GM18508 (cell line): Measurements from ENCODE around the gene SERTAD3.
"Not testable (repeated sequence)": the region's sequence is repeated elsewhere in the genome, so short reads cannot be mapped to it uniquely, and the experiment has no call there.

Experiments
- ATAC-seq: cut with Tn5 transposase; IDR thresholded peaks from one replicate; pipeline ENCODE4 v1.9.1; 2021; ENCODE audit warnings: moderate number of reproducible peaks; ENCODE audit not compliant: insufficient read depth, unreplicated experiment

The SERTAD3 gene

DNA sequence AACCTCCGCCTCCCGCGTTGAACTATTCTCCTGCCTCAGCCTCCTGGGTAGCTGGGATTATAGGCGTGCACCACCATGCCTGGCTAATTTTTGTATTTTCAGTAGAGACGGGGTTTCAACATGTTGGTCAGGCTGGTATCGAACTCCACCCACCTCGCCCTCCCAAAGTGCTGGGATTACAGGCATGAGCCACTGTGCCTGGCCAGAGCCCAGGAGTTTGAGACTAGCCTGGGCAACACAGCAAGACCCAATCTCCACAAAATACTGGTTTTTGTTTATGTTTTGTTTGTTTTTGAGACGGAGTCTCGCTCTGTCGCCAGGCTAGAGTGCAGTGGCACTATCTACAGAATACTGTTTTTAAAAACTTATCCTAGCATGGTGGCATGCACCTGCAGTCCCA lies 13.9 kb downstream of the SERTAD3 start:
- not testable (repeated sequence) for ATAC-seq

DNA sequence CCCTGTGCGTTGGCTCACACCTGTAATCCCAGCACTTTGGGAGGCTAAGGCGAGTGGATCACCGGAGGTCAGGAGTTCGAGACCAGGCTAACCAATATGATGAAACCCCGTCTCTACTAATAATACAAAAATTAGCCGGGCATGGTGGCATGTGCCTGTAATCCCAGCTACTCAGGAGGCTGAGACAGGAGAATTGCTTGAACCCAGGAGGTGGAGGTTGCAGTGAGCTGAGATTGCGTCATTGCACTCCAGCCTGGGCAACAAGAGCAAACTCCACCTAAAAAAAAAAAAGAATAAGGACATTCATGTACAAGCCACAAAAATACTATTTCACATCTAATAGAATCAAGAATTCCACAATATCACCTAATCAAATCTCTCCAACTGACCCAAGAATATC lies 15.9 kb downstream of the SERTAD3 start:
- ATAC-seq, result not testable (repeated sequence)

DNA sequence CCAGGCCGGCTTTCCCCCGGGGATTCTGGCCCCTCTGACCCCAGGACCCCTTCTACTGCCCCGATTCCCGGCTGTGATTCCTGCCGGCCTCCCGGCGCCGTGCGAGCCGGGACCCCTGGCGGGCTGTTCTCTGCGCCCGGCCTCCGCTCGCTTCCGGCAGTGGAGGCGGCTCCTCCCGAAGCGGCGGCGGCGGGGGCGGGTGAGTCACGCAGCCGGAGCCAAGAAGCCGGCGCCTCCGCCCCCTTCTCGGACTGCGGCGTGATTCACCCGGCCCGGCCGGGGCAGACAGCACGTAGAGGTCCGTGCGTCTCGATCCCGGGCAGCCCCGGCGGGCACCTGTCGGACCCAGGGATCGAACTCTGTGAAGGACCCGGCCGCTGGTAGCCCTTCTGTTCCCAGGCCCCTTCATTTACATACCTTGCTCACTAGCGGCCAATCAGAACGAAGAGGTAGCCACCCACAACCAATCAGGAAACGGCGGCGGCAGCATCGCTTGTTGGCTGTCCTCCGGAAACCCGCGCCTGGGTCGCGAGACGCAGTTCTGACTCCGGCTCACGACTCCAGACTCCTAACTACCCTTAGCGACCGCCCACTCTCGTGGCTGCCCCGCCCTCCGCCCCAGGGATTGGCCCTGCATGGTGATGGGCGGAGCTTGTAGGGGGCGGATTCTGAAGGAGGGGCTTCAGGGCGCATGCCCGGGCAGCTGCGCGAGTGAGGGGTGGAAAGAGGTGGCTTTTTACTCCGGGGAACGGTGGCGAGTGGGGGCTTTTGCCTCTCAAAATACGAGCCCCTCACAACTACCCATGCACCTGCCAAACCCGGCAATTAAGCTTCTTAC lies 18.5 kb downstream of the SERTAD3 start, which contains the start of gene SERTAD1:
SERTAD1 (minus strand) TSS at position 543 of the 838 bp plus-strand sequence. CDS start 2,446 bp downstream, outside the sequence.
- peak; percentile 67 for ATAC-seq

DNA sequence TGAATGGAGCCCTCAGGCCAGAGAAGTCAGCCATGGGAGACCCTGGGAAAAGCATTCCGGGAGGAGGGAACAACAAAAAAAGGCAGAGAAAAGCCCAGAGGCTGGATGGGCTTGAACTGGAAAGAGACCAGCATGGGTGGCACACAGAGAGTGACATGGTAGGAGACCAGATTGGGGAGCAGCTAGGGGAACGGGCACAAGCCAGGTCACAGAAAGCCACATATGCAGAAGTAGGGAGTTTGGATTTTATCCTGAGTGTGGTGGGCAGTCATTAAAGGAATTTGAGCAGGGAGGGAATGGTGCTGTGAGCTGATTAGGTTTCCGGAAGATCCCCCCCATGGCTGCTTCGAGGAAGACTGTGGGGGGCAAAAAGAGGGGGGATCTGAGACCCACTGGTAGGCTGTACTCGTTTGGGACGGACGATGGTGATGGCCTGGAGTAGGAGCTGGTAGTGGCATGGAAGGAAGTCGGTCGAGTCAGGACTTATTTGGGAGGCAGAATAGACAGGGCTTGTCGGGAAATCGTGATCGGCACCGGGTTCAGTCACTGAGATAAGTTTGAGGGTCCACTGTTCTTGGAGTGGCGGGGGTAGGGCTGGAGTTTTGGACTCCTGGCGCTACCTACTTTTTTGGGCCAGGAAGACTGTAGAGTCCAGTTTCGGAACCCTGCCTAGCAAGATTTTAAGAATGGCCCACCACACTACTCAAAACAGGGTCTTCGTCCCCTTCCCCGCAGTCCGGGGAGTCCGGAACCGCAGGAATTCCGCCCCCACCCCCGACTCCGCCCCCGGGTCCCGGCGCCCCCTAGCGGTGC lies 19.3 kb downstream of the SERTAD3 start:
- no peak for ATAC-seq

DNA sequence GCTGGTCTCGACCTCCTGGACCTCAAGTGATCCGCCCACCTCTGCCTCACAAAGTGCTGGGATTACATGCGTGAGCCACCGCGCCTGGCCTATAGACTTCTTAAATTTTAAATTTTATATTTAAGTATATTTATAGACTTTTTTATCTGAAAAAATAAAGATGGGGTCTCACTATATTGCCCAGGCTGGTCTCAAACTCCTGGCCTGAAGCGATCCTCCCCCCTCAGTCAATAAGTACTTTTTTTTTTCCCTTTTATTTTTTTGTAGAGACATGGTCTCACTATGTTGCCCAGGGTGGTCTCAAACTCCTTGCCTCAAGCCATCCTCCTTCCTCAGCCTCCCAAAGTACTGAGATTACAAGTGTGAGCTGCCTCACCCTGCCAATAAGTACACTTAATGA lies 20.2 kb downstream of the SERTAD3 start:
- ATAC-seq, result no peak

DNA sequence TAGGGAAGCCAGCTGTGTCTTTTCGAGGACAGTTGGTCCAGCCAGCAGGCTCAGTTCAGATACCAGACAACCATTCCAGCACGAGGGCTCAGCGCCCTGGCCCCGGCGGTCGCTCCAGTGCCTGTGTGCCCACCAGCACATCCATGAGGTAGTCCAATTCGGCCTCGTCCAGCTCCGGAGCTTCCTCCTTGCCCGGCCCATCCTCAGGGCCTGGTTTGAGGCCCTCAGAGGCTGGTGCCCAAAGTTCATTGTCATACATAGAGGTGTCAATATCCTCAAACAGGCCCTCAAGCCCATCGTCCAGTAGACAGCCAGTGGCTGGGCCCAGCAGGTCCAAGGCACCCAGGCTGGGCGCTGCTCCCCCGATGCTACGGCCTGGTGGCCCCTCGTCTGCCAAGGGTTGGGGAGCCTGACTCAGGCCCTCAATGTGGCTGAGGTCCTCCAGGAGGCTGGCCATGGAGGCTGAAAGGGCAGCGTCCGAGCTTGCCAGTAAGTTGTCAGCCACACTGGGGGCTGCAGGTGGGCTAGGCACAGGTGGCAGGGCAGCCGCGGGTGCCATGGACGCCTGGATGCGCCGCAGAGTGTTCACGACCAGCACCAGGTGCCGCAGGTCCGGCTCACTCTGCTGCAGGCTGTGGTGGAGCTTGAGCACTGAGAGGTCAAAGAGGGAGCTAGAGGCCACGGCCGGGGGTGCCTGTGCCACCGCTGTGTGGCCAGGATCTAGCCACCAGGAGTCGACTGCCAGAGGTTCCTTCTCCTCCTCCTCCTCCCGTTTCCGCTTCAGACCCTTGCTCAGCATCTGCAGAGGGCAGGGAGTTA lies 21.2 kb downstream of the SERTAD3 start:
- no peak for ATAC-seq

DNA sequence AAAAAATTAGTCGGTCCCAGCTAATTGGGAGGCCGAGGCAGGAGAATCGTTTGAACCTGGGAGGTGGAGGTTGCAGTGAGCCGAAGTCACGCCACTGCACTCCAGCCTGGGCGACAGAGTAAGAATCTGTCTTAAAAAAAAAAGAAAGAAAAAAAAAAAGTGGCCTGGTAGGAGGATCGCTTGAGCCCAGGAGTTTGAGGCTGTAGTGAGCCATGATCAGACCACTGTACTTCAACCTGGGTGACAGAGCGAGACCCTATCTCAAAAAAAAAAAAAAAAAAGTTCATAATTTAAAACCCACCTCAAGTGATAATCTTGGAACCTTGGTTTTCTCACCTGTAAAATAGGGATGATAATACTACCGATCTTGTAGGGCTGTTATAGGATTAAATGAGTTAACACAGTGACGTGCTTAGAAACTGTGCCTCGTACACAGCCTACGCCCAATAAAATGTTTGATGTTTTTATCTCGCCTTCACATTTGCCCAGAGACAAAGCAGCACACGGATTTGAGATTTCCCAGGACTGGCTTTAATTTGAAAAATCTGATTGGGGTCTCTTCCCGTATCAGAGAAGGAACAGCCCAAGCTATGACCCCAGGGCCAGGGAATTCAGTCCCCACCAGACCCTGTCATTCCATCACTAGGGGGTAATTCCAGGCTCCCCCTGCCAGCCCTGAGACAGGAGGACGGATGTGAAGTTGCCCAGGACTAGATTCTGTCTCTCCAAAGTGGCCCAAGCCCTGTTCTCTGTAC lies 22.0 kb downstream of the SERTAD3 start:
- ATAC-seq, result no peak

DNA sequence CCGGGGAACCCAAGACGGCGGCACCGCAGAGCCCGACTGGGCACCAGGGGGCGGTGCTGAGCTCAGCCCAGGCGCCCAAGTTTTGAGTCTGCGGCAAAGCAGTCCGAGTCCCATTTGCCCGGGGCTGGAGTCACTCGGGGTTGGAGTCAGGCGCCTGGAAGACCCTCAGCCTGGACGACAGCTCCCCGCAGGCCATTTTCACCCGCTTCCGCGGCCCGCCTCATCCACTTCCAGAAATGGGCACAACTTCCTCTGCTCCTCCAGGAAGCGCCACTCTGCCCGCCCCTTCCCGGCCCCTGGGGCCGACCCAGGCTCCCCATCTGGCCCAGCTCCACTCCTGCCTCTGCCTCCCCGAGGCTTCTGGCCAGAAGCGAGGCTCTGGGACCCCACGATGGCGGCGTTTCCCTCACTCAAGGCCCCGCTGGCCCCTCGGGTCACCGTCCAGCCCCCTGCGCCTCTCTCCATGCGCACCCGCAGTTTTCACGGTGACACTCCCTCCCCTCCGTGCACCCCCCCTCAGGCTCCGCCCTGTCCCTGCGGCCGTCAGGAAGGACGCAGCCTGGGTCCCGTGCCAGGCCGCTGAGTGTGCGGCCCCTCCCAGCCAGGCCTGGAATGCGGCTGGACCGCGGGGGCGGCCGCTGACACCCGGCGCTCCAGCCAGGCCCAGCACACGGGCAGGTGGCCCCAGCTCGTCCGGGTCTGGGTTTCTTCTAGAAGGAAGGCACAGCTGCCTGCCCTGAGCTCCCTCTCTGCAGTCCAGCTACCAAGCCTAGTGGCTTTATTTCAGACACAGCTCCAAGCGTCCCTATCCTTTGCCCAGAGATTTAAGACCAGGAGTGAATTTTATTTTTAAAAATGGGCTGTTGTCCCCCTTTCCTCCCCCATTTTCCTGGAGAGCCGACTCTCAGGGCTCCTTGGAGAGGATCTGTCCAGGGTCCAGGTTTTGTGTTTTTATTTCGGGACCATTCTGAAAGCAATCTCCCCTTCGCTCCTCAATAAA lies 23.1 kb downstream of the SERTAD3 start:
- ATAC-seq, result no peak

DNA sequence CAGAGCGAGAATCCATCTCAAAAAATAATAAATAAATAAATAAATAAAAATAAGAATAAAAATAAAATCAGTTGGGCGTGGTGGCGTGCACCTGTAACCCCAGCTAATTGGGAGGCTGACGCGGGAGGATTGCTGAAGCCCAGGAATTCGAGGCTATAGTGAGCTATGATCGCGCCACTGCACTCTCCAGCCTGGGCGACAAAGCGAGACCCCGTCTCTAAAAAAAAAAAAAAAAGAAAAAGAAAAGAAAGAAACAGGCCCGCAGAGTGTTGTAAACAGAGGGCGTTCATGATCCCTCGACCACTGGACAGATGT lies 23.7 kb downstream of the SERTAD3 start:
- ATAC-seq, result no peak

DNA sequence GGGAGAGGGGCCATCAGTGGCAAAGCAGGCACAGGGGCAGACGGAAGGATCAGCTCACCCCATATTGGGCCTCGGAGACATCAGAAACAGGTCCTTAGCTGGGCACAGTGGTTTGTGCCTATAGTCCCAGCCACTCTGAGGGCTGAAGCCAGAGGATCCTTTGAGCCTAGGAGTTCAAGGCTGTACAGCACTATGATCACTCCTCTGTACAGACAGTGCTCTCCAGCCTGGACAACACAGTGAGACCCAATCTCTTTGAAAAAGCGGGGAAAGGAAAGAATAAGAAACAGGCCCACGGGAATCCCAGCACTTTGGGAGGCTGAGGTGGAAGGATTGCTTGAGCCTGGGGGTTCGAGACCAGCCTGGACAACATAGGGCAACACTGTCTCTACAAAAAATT lies 24.4 kb downstream of the SERTAD3 start:
- no peak for ATAC-seq

DNA sequence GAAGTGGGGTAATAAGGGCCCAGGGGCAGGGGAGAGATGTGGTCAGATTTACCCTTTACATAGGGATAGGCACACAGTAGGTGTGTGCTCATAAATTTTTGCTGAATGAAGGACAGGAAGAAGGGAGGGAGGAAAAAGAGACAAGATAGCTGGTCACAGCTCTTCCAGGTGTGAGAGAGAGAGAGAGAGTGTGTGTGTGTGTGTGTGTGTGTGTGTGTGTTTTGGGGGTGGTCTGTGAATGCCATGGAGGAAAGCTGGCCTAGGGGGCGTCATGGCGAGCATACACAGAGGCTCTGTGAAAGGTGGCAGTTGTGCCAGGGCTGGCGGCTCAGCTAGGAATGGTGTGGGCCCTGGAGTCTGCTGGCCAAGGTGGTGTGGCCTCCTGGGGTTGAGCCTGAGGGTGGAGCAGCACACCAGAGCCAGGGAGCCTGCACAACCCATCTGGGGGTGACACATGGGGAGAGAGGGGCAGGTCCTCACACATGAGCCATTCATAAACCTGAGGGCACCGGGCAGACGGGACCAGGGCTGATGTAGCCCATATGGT lies 25.0 kb downstream of the SERTAD3 start:
- no peak for ATAC-seq

DNA sequence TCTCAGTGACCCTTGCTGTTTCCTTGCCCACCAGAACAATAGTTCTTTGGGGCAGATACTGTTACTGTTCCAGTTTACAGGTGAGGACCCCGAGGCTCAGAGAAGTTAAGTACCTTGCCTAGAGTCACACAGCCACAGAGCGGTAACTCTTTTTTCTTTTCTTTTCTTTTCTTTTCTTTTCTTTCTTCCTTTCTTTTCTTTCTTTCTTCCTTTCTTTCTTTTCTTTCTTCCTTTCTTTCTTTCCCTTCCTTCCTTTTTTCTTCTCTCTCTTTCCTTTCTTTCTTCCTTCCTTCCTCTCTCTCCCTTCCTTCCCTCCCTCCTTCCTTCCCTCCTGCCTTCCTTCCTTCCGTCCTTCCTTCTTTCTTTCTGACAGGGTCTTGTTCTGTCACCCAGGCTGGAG lies 26.1 kb downstream of the SERTAD3 start:
- ATAC-seq, result no peak

DNA sequence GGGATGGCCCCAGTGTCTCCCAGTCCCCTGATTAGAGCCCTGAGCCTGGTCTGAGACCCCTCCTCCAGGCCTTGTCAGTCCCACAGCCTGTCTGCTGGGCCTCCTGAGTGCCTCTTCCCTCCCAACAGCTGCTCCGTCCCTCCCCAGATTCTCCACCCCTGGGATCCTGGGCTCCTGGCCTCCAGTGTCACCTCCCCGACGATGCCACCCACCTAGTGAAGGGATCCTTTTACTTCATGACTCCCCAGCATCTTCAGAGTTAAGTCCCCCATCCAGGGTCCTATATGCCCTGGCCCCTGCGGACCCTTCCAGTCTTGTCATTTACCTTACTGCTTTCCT lies 26.5 kb downstream of the SERTAD3 start:
- no peak for ATAC-seq

DNA sequence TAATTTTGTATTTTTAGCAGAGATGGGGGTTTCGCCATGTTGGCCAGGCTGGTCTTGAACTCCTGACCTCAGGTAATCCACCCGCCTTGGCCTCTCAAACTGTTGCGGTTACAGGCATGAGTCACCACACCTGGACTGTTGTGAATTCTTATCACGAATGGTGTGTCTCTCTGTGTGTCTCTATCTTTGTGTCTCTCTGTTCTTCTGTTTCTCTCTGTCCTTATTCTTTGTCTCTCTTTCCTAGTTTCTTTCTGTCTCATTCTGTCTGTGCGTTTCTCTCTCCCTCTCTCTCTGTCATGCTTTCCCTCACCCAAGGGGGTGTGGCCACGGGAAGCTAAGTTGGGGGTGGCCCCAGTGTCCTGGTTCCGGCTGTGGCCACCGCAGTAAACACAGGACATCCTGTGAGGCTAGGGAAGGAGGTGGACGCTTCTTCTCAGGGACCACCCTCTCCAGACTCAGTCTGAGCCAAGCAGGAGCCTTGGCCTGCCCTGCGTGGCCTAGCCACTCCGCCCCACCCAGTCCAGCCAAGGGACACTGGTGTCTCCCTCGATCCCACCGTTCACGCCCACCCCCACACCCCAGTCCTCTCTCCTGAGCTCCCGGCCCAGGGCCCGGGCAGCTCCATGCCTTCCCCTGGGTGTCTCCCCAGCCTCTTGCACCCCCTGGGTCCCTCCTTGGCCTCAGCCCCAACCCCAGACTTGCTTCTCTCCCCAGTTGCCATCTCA lies 27.1 kb downstream of the SERTAD3 start:
- ATAC-seq, result no peak

DNA sequence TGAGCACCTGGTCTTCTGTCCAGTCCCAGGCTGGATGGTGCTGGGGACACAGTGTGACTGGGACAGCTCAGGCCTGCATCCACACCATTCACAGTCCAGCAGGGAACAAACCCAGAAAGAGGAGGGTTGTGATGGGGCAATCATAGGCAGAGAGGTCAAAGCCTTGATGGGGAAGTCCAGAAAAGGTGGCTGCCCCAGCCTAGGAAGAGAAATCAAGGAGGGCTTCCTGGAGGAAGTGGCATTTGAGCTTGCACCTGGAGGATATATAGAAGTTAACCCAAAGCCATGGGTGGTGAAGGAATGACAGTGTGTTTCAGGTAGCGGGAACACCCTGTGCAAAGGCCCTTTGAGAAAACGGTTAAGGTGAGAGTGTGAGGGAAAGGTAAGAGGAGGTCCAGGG lies 28.4 kb downstream of the SERTAD3 start:
- no peak for ATAC-seq

DNA sequence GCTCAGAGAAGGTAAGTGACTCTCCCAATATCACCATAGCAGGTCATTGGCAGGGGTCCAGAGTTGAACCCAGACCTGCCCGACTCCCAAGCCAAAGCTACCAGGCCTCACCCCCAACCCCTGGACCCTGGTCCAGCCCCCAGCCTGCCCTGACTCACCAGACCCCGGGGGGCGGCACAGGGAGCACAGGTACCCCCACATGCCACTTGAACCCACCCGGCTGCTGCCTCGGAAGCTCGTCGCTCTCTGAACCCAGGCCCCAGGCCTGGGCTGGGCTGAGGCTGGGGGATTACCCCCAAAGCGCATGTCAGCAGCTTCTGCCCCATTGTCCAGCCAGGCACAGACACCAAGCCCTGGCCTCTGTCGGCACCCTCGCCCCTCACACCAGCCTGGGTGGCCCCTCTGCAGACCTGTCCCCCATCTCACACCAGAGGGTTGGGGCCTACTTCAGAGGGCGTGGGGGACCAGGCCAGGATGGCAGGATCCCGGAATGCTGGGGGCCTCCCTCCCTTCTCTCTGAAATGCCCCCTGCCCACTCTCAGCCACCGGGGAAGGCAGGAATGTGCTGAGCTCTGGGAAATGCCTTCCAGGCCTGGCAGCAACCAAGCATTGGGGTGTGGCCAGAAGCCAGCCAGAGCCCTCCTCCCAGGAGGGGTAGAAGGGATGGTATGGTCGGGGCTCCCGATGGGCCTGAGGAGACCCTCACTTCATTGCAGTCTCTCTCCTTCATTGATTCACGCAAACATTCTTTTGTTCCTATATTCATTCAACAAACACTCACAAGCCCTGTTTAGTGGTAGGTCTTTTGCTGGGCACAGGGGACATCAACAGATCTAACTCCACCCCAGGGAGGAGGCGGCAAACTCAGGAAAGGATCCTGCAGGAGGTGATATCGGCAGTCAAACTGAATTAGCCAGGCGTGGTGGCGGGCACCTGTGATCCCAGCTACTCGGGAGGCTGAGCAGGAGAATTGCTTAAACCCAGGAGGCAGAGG lies 29.3 kb downstream of the SERTAD3 start:
- no peak for ATAC-seq

DNA sequence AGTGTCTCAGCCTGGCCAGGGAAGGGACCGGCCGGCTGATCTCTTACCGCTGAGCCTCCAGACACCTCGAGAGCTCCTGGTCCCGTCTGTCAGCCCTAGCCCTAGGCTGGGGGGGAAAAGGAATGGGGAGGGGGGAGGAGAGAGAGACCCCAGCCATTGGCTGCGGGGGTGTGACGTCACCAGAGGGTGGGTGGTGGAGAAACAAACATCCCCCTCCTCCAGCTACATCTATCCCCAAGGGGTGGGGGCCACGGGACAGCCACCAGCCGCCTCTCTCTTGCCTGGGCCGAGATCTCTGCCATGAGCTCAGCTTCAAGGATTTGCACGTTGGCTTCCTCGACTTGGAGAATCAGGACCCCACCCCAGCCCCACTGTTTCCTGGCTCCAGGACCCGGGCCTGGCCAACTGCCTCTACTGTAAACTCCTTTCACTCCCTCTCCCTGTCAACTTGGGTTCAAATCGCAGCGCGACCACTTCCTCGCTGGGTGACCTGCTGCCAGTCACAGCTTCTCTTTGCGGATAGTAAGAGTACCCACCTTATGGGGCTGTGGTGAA lies 30.8 kb downstream of the SERTAD3 start, which contains the start of gene PRX:
PRX (minus strand) TSS at position 88 of the 555 bp plus-strand sequence. CDS start 5,446 bp downstream, outside the sequence.
- ATAC-seq, result no peak
